Measurements from ENCODE around the gene CYP4F2. TPM values are rescaled to one million over a fixed set of nuclear protein-coding genes. Genes with fewer than 3 reads are reported as not detected.
"Not testable (repeated sequence)": the region's sequence is repeated elsewhere in the genome, so short reads cannot be mapped to it uniquely, and the experiment has no call there.

The CYP4F2 gene
- total RNA-seq, 4 donors from 2014 or later = 0.98 TPM; not detected in 3

DNA sequence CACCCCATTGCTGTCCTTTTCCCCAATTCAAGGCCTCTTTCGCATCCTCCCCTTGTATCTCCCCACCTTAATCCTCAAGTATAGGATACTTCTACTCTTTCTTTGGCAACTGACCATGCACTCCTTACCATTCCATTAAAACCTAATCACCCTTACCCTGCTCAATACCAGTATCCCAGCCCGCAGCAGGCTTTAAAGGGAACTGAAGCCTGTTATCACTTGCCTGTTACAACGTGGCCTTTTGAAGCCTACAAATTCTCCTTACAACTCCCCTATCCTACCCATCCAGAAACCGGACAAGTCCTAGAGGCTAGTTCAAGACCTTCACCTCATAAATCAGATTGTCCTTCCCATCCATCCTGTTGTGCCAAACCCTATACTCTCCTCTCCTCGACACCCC, 66.2 kb downstream of the CYP4F2 start:
- Histone ChIP-seq H3K36me3 (no peaks in the 10 kb centered on the region), H3K9me3 (no peaks in the 10 kb centered on the region), H3K4me3 (no peak overlapping the region), H3K27me3 (no peaks in the 10 kb centered on the region), H3K4me1 (peaks cover 0 to 3% of the 10 kb centered on the region in 2 donors), H3K27ac (no peak overlapping the region)
- ATAC-seq = no peak
- no peak for DNase-seq
- in situ Hi-C loops (cut with MboI; ENCODE audit: low sequenced_read_pairs in 4 of 4) (no loop called here), intact Hi-C loops (cut with DNase I; ENCODE audit: low total_unique reads) (loop anchor here (10.0 kb wide), 1 partner anchor 363 kb away; the partner anchor contains the start of gene AP1M1)
- TF ChIP-seq CTCF (IDR thresholded peaks at IDR 0.05 in 4 of 5, conservative IDR thresholded peaks at IDR 0.05 in 1 of 5) (no peak), POLR2A (IDR thresholded peaks at IDR 0.05) (no peak)

GRCh38 chr19:15829786-15830185, 68.1 kb downstream of the CYP4F2 start:
- H3K4me3 ChIP-seq = no peak overlapping the region
- no peaks in the 10 kb centered on the region for H3K36me3 ChIP-seq
- intact Hi-C loops (cut with DNase I; ENCODE audit: low total_unique reads) = loop anchor here (10.0 kb wide), 1 partner anchor 365 kb away; the partner anchor contains the start of gene AP1M1
- TF ChIP-seq POLR2A (IDR thresholded peaks at IDR 0.05) (no peak), CTCF (IDR thresholded peaks at IDR 0.05 in 4 of 5, conservative IDR thresholded peaks at IDR 0.05 in 1 of 5) (no peak)
- H3K4me1 ChIP-seq = no peaks in the 10 kb centered on the region
- no peaks in the 10 kb centered on the region for H3K27me3 ChIP-seq
- DNase-seq = no peak
- no peak for ATAC-seq
- in situ Hi-C loops (cut with MboI; ENCODE audit: low sequenced_read_pairs in 4 of 4) = no loop called here
- no peaks in the 10 kb centered on the region for H3K9me3 ChIP-seq
- H3K27ac ChIP-seq = no peak overlapping the region

DNA sequence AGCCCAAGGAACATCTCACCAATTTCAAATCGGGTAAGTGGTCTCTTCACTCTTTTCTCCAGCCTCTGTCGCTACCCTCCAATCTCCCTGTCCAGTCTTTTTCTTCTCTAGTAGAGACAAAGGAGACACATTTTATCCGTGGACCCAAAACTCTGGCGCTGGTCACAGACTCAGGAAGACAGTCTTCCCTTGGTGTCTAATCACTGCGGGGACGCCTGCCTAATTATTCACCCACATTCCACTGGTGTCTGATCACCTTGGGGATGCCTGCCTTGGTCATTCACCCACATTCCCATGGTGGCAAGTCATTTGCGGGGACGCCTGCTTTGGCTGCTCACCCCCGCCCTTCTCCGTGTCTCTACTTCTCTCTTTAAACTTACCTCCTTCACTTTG, 68.6 kb downstream of the CYP4F2 start:
- TF ChIP-seq CTCF (IDR thresholded peaks at IDR 0.05 in 4 of 5, conservative IDR thresholded peaks at IDR 0.05 in 1 of 5) (no peak), POLR2A (IDR thresholded peaks at IDR 0.05) (no peak)
- no peak overlapping the region for H3K27ac ChIP-seq
- H3K9me3 ChIP-seq = no peaks in the 10 kb centered on the region
- in situ Hi-C loops (cut with MboI; ENCODE audit: low sequenced_read_pairs in 4 of 4) = no loop called here
- intact Hi-C loops (cut with DNase I; ENCODE audit: low total_unique reads) = no loop called here
- H3K36me3 ChIP-seq = no peaks in the 10 kb centered on the region
- DNase-seq = no peak
- H3K4me1 ChIP-seq = no peaks in the 10 kb centered on the region
- no peak overlapping the region for H3K4me3 ChIP-seq
- no peaks in the 10 kb centered on the region for H3K27me3 ChIP-seq
- ATAC-seq = no peak

GRCh38 chr19:15828611-15829305, 69.1 kb downstream of the CYP4F2 start:
- H3K36me3 ChIP-seq; H3K27me3 ChIP-seq; H3K4me3 ChIP-seq; H3K9me3 ChIP-seq; in situ Hi-C loops (cut with MboI; ENCODE audit: low sequenced_read_pairs in 4 of 4); ATAC-seq; DNase-seq; H3K4me1 ChIP-seq; intact Hi-C loops (cut with DNase I; ENCODE audit: low total_unique reads); H3K27ac ChIP-seq: not testable (repeated sequence)

GRCh38 chr19:15828121-15828610, 69.7 kb downstream of the CYP4F2 start:
- ATAC-seq (no peak), DNase-seq (no peak)
- Histone ChIP-seq H3K27me3 (no peaks in the 10 kb centered on the region), H3K4me3 (no peak overlapping the region), H3K9me3 (no peaks in the 10 kb centered on the region), H3K36me3 (no peaks in the 10 kb centered on the region), H3K4me1 (no peaks in the 10 kb centered on the region), H3K27ac (no peak overlapping the region)
- intact Hi-C loops (cut with DNase I; ENCODE audit: low total_unique reads) (no loop called here), in situ Hi-C loops (cut with MboI; ENCODE audit: low sequenced_read_pairs in 4 of 4) (no loop called here)
- no peak for TF ChIP-seq CTCF (IDR thresholded peaks at IDR 0.05 in 4 of 5, conservative IDR thresholded peaks at IDR 0.05 in 1 of 5)
- no peak for TF ChIP-seq POLR2A (IDR thresholded peaks at IDR 0.05)

Other genes starting within 250 kb of the CYP4F2 start
- 1 to 10 TPM in 3 of 4 donors, under 1 TPM in 1; 0.71 to 2.8 (median 1.3) TPM for gene CYP4F12, start 225.0 kb downstream of the CYP4F2 start, total RNA-seq
- not detected for gene OR10H2, start 170.1 kb downstream of the CYP4F2 start, total RNA-seq
- not detected for gene OR10H3, start 160.1 kb downstream of the CYP4F2 start, total RNA-seq
- not detected for gene OR10H5, start 110.4 kb downstream of the CYP4F2 start, total RNA-seq
- gene OR10H1, start 82.4 kb downstream of the CYP4F2 start, total RNA-seq = not detected
- gene CYP4F11, start 36.5 kb upstream of the CYP4F2 start, total RNA-seq = under 1 TPM; 0.10 to 0.86 (median 0.32) TPM
- gene OR10H4, start 50.9 kb upstream of the CYP4F2 start, total RNA-seq = not detected
- 10 to 100 TPM; 21.8 to 62.8 (median 44.1) TPM for gene TPM4, start 178.4 kb upstream of the CYP4F2 start, total RNA-seq
- 10 to 100 TPM in 1 of 4 donors, 1 to 10 TPM in 3; 8.3 to 12.1 (median 9.2) TPM for gene RAB8A, start 213.8 kb upstream of the CYP4F2 start, total RNA-seq
- gene HSH2D, start 245.6 kb upstream of the CYP4F2 start, total RNA-seq = not detected